ENCODE results near the gene SSTR1.

The SSTR1 gene

DNA sequence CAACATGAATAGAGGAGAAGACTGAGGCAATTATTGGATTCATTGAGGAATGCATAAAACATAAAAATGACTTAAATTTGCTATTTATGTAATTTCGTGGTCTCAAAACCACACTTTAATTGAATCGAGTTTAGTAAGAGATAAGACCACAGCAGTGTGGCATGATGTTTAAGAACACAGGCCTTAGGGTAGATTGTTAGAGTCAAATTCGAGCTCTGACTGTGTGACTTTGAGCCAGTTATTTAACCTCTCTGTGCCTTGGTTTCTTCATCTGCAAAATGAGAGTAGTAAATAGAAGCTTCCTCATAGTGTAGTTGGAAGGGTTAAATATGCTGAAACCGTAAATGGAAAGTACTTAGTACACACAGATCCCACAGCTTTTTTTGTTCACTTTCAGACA is 9.3 kb upstream of the SSTR1 start:
- Histone ChIP-seq H3K14ac (ENCODE audit: low read length in 2 of 2) (no peak overlapping the region), H2BK120ac (ENCODE audit: low read depth, low read length) (no peak overlapping the region), H2BK15ac (ENCODE audit: low read depth, poor library complexity, severe bottlenecking) (no peak overlapping the region), H4K91ac (ENCODE audit: low read length) (no peak overlapping the region), H2AK5ac (ENCODE audit: low read length, severe bottlenecking) (no peak overlapping the region), H3K36me3 (ENCODE audit: control insufficient read depth in 1 of 2, insufficient read depth in 2 of 2, low read depth in 1 of 2, low read length in 2 of 2) (no peaks in the 10 kb centered on the region), H3K4me1 (ENCODE audit: control insufficient read depth, insufficient read depth, low read depth, low read length) (no peaks in the 10 kb centered on the region), H3K27me3 (ENCODE audit: control insufficient read depth in 1 of 2, insufficient read depth in 1 of 2, low read length in 2 of 2) (peaks cover 0 to 21% of the 10 kb centered on the region in 2 experiments), H3K27ac (ENCODE audit: low read length, poor library complexity, severe bottlenecking) (no peak overlapping the region), H3K79me1 (replicated peaks; ENCODE audit: low read length, poor library complexity, severe bottlenecking) (no peaks in the 10 kb centered on the region), H3K23ac (ENCODE audit: low read length in 2 of 2) (no peak overlapping the region), H3K18ac (ENCODE audit: low read depth in 1 of 2, low read length in 2 of 2) (no peak overlapping the region), H2BK5ac (ENCODE audit: low read depth, low read length, poor library complexity, severe bottlenecking) (no peak overlapping the region), H3K4me2 (ENCODE audit: low read length, poor library complexity, severe bottlenecking) (no peak overlapping the region), H3K9ac (ENCODE audit: low read length) (no peak overlapping the region), H2BK12ac (ENCODE audit: low read length in 2 of 2) (no peak overlapping the region), H3K4ac (ENCODE audit: low read depth in 1 of 2, low read length in 2 of 2) (no peak overlapping the region), H2AFZ (ENCODE audit: low read depth, low read length) (no peak overlapping the region), H3K4me3 (ENCODE audit: insufficient read depth in 1 of 2, low read depth in 1 of 2, low read length in 2 of 2) (no peak overlapping the region), H4K8ac (ENCODE audit: low read length) (no peak overlapping the region), H3K9me3 (ENCODE audit: control insufficient read depth, low read length) (no peaks in the 10 kb centered on the region)
- WGBS: 91% methylated on average over 3 of the region's 4 CpGs
- DNase-seq: no peak

DNA sequence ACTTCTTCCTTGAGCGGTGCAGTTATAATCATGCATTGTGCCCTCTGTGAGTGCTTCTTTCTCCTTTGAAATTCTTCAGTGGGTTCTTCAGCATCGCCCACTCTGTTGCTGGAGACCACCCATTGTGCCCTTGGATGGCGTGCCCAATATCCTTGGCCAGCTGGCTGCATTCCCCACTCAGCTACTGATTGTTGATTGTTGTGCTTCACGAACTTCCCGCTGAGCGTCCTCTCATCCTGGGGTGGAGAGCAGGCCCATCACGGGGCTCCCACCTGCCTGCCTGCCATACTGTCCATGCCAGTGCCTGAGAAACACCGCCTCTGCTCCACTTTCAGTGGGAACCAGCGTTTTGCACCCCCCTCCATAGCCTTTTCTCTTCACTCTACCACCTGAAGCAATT is 8.6 kb upstream of the SSTR1 start:
- H3K79me1 ChIP-seq (replicated peaks; ENCODE audit: low read length, poor library complexity, severe bottlenecking): no peaks in the 10 kb centered on the region
- H3K27me3 ChIP-seq (ENCODE audit: control insufficient read depth in 1 of 2, insufficient read depth in 1 of 2, low read length in 2 of 2): peaks cover 0 to 21% of the 10 kb centered on the region in 2 experiments
- no peak overlapping the region for H3K14ac ChIP-seq (ENCODE audit: low read length in 2 of 2)
- no peak overlapping the region for H3K9ac ChIP-seq (ENCODE audit: low read length)
- no peak overlapping the region for H2BK120ac ChIP-seq (ENCODE audit: low read depth, low read length)
- no peak overlapping the region for H4K8ac ChIP-seq (ENCODE audit: low read length)
- H3K4me1 ChIP-seq (ENCODE audit: control insufficient read depth, insufficient read depth, low read depth, low read length): no peaks in the 10 kb centered on the region
- no peak overlapping the region for H2AK5ac ChIP-seq (ENCODE audit: low read length, severe bottlenecking)
- H3K23ac ChIP-seq (ENCODE audit: low read length in 2 of 2): no peak overlapping the region
- H3K4me2 ChIP-seq (ENCODE audit: low read length, poor library complexity, severe bottlenecking): no peak overlapping the region
- H2BK15ac ChIP-seq (ENCODE audit: low read depth, poor library complexity, severe bottlenecking): no peak overlapping the region
- no peak overlapping the region for H4K91ac ChIP-seq (ENCODE audit: low read length)
- no peaks in the 10 kb centered on the region for H3K9me3 ChIP-seq (ENCODE audit: control insufficient read depth, low read length)
- no peak overlapping the region for H3K4me3 ChIP-seq (ENCODE audit: insufficient read depth in 1 of 2, low read depth in 1 of 2, low read length in 2 of 2)
- no peak overlapping the region for H2AFZ ChIP-seq (ENCODE audit: low read depth, low read length)
- no peak overlapping the region for H2BK12ac ChIP-seq (ENCODE audit: low read length in 2 of 2)
- H3K27ac ChIP-seq (ENCODE audit: low read length, poor library complexity, severe bottlenecking): no peak overlapping the region
- no peak overlapping the region for H3K18ac ChIP-seq (ENCODE audit: low read depth in 1 of 2, low read length in 2 of 2)
- WGBS: 90% methylated on average over 9 of the region's 9 CpGs
- no peaks in the 10 kb centered on the region for H3K36me3 ChIP-seq (ENCODE audit: control insufficient read depth in 1 of 2, insufficient read depth in 2 of 2, low read depth in 1 of 2, low read length in 2 of 2)
- no peak for DNase-seq
- H2BK5ac ChIP-seq (ENCODE audit: low read depth, low read length, poor library complexity, severe bottlenecking): no peak overlapping the region
- H3K4ac ChIP-seq (ENCODE audit: low read depth in 1 of 2, low read length in 2 of 2): no peak overlapping the region

DNA sequence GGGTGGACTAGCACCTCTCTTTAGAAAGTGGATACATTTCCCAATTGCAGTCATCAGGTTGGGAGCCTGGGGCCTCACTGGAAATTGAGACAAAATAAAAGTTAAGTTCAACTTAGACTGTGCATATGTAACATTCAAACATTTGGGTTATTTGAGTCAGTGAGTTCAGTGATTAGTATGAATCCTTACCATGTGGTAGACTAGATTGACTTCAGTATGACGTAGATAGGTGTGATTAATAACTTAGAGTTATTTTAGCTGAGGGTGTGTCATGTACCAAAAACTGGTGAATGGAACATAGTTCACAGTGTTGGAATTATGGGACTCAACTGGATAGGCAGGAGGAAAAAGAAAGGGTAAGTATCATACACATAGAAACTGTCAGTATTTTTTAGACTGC is 8.0 kb upstream of the SSTR1 start:
- H3K4me2 ChIP-seq (ENCODE audit: low read length, poor library complexity, severe bottlenecking): no peak overlapping the region
- H2BK5ac ChIP-seq (ENCODE audit: low read depth, low read length, poor library complexity, severe bottlenecking): no peak overlapping the region
- no peak overlapping the region for H3K4me3 ChIP-seq (ENCODE audit: insufficient read depth in 1 of 2, low read depth in 1 of 2, low read length in 2 of 2)
- no peak overlapping the region for H3K14ac ChIP-seq (ENCODE audit: low read length in 2 of 2)
- H2BK120ac ChIP-seq (ENCODE audit: low read depth, low read length): no peak overlapping the region
- no peaks in the 10 kb centered on the region for H3K36me3 ChIP-seq (ENCODE audit: control insufficient read depth in 1 of 2, insufficient read depth in 2 of 2, low read depth in 1 of 2, low read length in 2 of 2)
- H3K9ac ChIP-seq (ENCODE audit: low read length): no peak overlapping the region
- H3K27ac ChIP-seq (ENCODE audit: low read length, poor library complexity, severe bottlenecking): no peak overlapping the region
- no peaks in the 10 kb centered on the region for H3K4me1 ChIP-seq (ENCODE audit: control insufficient read depth, insufficient read depth, low read depth, low read length)
- no peak for DNase-seq
- no peak overlapping the region for H4K8ac ChIP-seq (ENCODE audit: low read length)
- no peak overlapping the region for H4K91ac ChIP-seq (ENCODE audit: low read length)
- H2AK5ac ChIP-seq (ENCODE audit: low read length, severe bottlenecking): no peak overlapping the region
- H3K27me3 ChIP-seq (ENCODE audit: control insufficient read depth in 1 of 2, insufficient read depth in 1 of 2, low read length in 2 of 2): peaks cover 0 to 21% of the 10 kb centered on the region in 2 experiments
- 87% methylated on average over 1 of the region's 1 CpG for WGBS
- no peak overlapping the region for H3K23ac ChIP-seq (ENCODE audit: low read length in 2 of 2)
- H2BK15ac ChIP-seq (ENCODE audit: low read depth, poor library complexity, severe bottlenecking): no peak overlapping the region
- H3K18ac ChIP-seq (ENCODE audit: low read depth in 1 of 2, low read length in 2 of 2): no peak overlapping the region
- no peaks in the 10 kb centered on the region for H3K79me1 ChIP-seq (replicated peaks; ENCODE audit: low read length, poor library complexity, severe bottlenecking)
- H2BK12ac ChIP-seq (ENCODE audit: low read length in 2 of 2): no peak overlapping the region
- H2AFZ ChIP-seq (ENCODE audit: low read depth, low read length): no peak overlapping the region
- H3K4ac ChIP-seq (ENCODE audit: low read depth in 1 of 2, low read length in 2 of 2): no peak overlapping the region
- H3K9me3 ChIP-seq (ENCODE audit: control insufficient read depth, low read length): no peaks in the 10 kb centered on the region

DNA sequence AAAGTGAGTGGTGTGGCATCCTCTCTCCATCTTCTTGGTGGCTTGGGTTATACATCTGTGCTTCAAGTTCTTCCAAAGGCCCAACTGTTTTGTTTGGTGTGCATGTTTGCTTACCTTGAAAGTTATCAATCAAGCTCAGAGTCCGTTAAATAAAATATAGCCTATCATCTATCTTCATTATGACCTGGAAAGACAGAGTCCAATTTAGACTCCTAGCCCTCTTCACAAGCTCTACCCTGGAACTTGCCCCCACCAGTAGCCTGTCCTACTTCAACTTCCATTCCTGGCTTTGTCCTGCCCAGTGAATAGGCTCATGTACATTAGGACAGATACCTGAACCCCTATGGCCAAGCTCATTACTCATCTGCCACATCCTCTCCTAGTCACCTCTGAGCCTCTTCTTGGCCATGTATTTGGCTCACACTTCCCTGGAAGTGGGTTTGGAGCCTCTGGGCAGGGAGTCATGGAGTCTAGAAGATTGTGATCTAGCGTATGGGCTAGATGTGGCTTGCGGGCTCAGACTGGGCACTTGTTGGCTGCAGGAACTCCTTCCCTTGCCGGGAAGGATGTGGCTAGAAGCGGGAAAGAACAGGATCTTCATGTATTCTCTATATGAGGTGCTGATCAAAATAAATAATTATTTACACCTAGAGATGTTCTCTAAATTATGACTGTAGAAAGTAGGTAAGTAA is 6.4 kb upstream of the SSTR1 start:
- WGBS: 96% methylated on average over 3 of the region's 5 CpGs
- Histone ChIP-seq H2AK5ac (ENCODE audit: low read length, severe bottlenecking) (no peak overlapping the region), H3K23ac (ENCODE audit: low read length in 2 of 2) (no peak overlapping the region), H3K36me3 (ENCODE audit: control insufficient read depth in 1 of 2, insufficient read depth in 2 of 2, low read depth in 1 of 2, low read length in 2 of 2) (no peaks in the 10 kb centered on the region), H3K14ac (ENCODE audit: low read length in 2 of 2) (no peak overlapping the region), H3K27me3 (ENCODE audit: control insufficient read depth in 1 of 2, insufficient read depth in 1 of 2, low read length in 2 of 2) (peaks cover 0 to 28% of the 10 kb centered on the region in 2 experiments), H3K4me2 (ENCODE audit: low read length, poor library complexity, severe bottlenecking) (no peak overlapping the region), H3K4me3 (ENCODE audit: insufficient read depth in 1 of 2, low read depth in 1 of 2, low read length in 2 of 2) (no peak overlapping the region), H3K79me1 (replicated peaks; ENCODE audit: low read length, poor library complexity, severe bottlenecking) (no peaks in the 10 kb centered on the region), H2BK5ac (ENCODE audit: low read depth, low read length, poor library complexity, severe bottlenecking) (no peak overlapping the region), H2BK12ac (ENCODE audit: low read length in 2 of 2) (no peak overlapping the region), H2AFZ (ENCODE audit: low read depth, low read length) (no peak overlapping the region), H2BK120ac (ENCODE audit: low read depth, low read length) (no peak overlapping the region), H3K4me1 (ENCODE audit: control insufficient read depth, insufficient read depth, low read depth, low read length) (no peaks in the 10 kb centered on the region), H2BK15ac (ENCODE audit: low read depth, poor library complexity, severe bottlenecking) (no peak overlapping the region), H4K91ac (ENCODE audit: low read length) (no peak overlapping the region), H3K4ac (ENCODE audit: low read depth in 1 of 2, low read length in 2 of 2) (no peak overlapping the region), H4K8ac (ENCODE audit: low read length) (no peak overlapping the region), H3K27ac (ENCODE audit: low read length, poor library complexity, severe bottlenecking) (no peak overlapping the region), H3K9me3 (ENCODE audit: control insufficient read depth, low read length) (peaks cover 4% of the 10 kb centered on the region), H3K9ac (ENCODE audit: low read length) (no peak overlapping the region), H3K18ac (ENCODE audit: low read depth in 1 of 2, low read length in 2 of 2) (no peak overlapping the region)
- DNase-seq: no peak
